SK-N-SH treated with all-trans-retinoic acid at 6 μM for 48 hours (cell line): Measurements from ENCODE around the gene HOXA13.

Source experiments
- ATAC-seq: fragments of 200-7000 bp; cut with Tn5 transposase; 3 replicates; pipeline ENCODE4 v1.9.1; 2020; ENCODE audit warnings: mild to moderate bottlenecking, moderate library complexity
- ARNTL ChIP-seq: fragments of 450-650 bp; formaldehyde crosslinking; IDR thresholded peaks from 2 replicates; pipeline ENCODE4 v1.5.0; 2020; ENCODE audit warnings: low read depth, mild to moderate bottlenecking, moderate library complexity, borderline replicate concordance
- BACH2 ChIP-seq: fragments of 250-450 bp; sonication (Bioruptor Pico); IDR thresholded peaks from 2 replicates; pipeline ENCODE4 v1.9.0; 2021; ENCODE audit warnings: mild to moderate bottlenecking, borderline replicate concordance
- CREB5 ChIP-seq: fragments of 250-450 bp; sonication (Bioruptor Pico); IDR thresholded peaks from 2 replicates; pipeline ENCODE4 v1.5.1; 2020; ENCODE audit warnings: low read depth, mild to moderate bottlenecking, moderate library complexity
- CSDC2 ChIP-seq: fragments of 250-450 bp; sonication (Bioruptor Pico); IDR thresholded peaks from 2 replicates; pipeline ENCODE4 v1.5.0; 2020; ENCODE audit warnings: mild to moderate bottlenecking, moderate library complexity
- CSRNP3 ChIP-seq: fragments of 250-450 bp; sonication (Bioruptor Pico); IDR thresholded peaks from 2 replicates; pipeline ENCODE4 v1.5.1; 2021; ENCODE audit warnings: mild to moderate bottlenecking, moderate library complexity
- ESRRG ChIP-seq: fragments of 250-450 bp; sonication (Bioruptor Pico); IDR thresholded peaks from 2 replicates; pipeline ENCODE4 v1.6.1; 2021; ENCODE audit warnings: mild to moderate bottlenecking
- GLIS3 ChIP-seq: fragments of 250-450 bp; sonication (Bioruptor Pico); IDR thresholded peaks from 2 replicates; pipeline ENCODE4 v1.5.0; 2020; ENCODE audit warnings: mild to moderate bottlenecking, moderate library complexity
- ISL1 ChIP-seq: fragments of 250-450 bp; sonication (Bioruptor Pico); IDR thresholded peaks from 2 replicates; pipeline ENCODE4 v2.1.2; 2022; ENCODE audit warnings: mild to moderate bottlenecking, moderate library complexity
- OSR1 ChIP-seq: fragments of 250-450 bp; sonication (Bioruptor Pico); IDR thresholded peaks from 2 replicates; pipeline ENCODE4 v1.8.0; 2022; ENCODE audit warnings: moderate library complexity, mild to moderate bottlenecking, inconsistent platforms
- POU6F1 ChIP-seq: fragments of 250-450 bp; sonication (Bioruptor Pico); IDR thresholded peaks from 2 replicates; pipeline ENCODE4 v1.8.0; 2021; ENCODE audit warnings: low read depth, mild to moderate bottlenecking, moderate library complexity, borderline replicate concordance
- PPARA ChIP-seq: fragments of 250-450 bp; sonication (Bioruptor Pico); IDR thresholded peaks from 2 replicates; pipeline ENCODE4 v1.5.0; 2020; ENCODE audit warnings: mild to moderate bottlenecking, borderline replicate concordance
- RARB ChIP-seq: fragments of 250-450 bp; sonication (Bioruptor Pico); IDR thresholded peaks from 2 replicates; pipeline ENCODE4 v1.8.0; 2021; ENCODE audit warnings: mild to moderate bottlenecking, moderate library complexity
- SNAI2 ChIP-seq: fragments of 250-450 bp; sonication (Bioruptor Pico); IDR thresholded peaks from 2 replicates; pipeline ENCODE4 v1.5.0; 2020; ENCODE audit warnings: mild to moderate bottlenecking, moderate library complexity
- TCF4 ChIP-seq: fragments of 250-450 bp; sonication (Bioruptor Pico); IDR thresholded peaks from 2 replicates; pipeline ENCODE4 v1.8.0; 2021; ENCODE audit warnings: mild to moderate bottlenecking, moderate library complexity, borderline replicate concordance
- TOX ChIP-seq: fragments of 250-450 bp; sonication (Bioruptor Pico); IDR thresholded peaks from 2 replicates; pipeline ENCODE4 v1.8.0; 2021; ENCODE audit warnings: mild to moderate bottlenecking, moderate library complexity, borderline replicate concordance
- ZC3H10 ChIP-seq: fragments of 250-450 bp; sonication (Bioruptor Pico); IDR thresholded peaks from 2 replicates; pipeline ENCODE4 v1.5.1; 2021; ENCODE audit warnings: mild to moderate bottlenecking, moderate library complexity
- ZFP3 ChIP-seq: fragments of 250-450 bp; sonication (Bioruptor Pico); IDR thresholded peaks from 2 replicates; pipeline ENCODE4 v1.5.0; 2020; ENCODE audit warnings: mild to moderate bottlenecking, moderate library complexity
- ZFP30 ChIP-seq: fragments of 450-650 bp; formaldehyde crosslinking; IDR thresholded peaks from 2 replicates; pipeline ENCODE4 v1.5.0; 2022; ENCODE audit warnings: mild to moderate bottlenecking, moderate library complexity
- ZNF565 ChIP-seq: fragments of 450-650 bp; formaldehyde crosslinking; conservative IDR thresholded peaks from 2 replicates; pipeline ENCODE4 v1.5.0; 2020; ENCODE audit warnings: low read depth, mild to moderate bottlenecking, moderate library complexity
- ZNF8 ChIP-seq: fragments of 450-650 bp; formaldehyde crosslinking; IDR thresholded peaks from 2 replicates; pipeline ENCODE4 v1.5.0; 2020; ENCODE audit warnings: mild to moderate bottlenecking, moderate library complexity
- TF ChIP-seq, protein P1 (sequence below): fragments of 250-450 bp; sonication (Bioruptor Pico); IDR thresholded peaks from 2 replicates; pipeline ENCODE4 v1.5.0; 2020; ENCODE audit warnings: mild to moderate bottlenecking, moderate library complexity
- TF ChIP-seq, protein P2 (sequence below): fragments of 250-450 bp; sonication (Bioruptor Pico); IDR thresholded peaks from 2 replicates; pipeline ENCODE4 v1.8.0; 2020; ENCODE audit warnings: mild to moderate bottlenecking, moderate library complexity, borderline replicate concordance

HOXA13 gene

GRCh38 chr7:27199849-27200760 is at the start of gene HOXA13:
Gene HOXA13, minus strand, starts transcription at chr7:27200091. Its CDS starts 14 bp downstream, at chr7:27200077.
- no peak; the same call in 2 of the 3 replicates for ATAC-seq
- TF ChIP-seq ZC3H10 (CRISPR knock-in tag) (no peak), PPARA (no peak), ESRRG (CRISPR knock-in tag) (no peak), TOX (CRISPR knock-in tag) (no peak), CREB5 (CRISPR knock-in tag) (no peak), ZNF8 (no peak), TCF4 (CRISPR knock-in tag) (no peak), OSR1 (no peak), BACH2 (CRISPR knock-in tag) (no peak), GLIS3 (no peak), ARNTL (CRISPR knock-in tag) (no peak), RARB (CRISPR knock-in tag) (no peak), CSDC2 (CRISPR knock-in tag) (no peak), CSRNP3 (CRISPR knock-in tag) (no peak), ZNF565 (CRISPR knock-in tag) (no peak), ZFP30 (no peak), ZFP3 (no peak)
- TF ChIP-seq, protein P1, sequence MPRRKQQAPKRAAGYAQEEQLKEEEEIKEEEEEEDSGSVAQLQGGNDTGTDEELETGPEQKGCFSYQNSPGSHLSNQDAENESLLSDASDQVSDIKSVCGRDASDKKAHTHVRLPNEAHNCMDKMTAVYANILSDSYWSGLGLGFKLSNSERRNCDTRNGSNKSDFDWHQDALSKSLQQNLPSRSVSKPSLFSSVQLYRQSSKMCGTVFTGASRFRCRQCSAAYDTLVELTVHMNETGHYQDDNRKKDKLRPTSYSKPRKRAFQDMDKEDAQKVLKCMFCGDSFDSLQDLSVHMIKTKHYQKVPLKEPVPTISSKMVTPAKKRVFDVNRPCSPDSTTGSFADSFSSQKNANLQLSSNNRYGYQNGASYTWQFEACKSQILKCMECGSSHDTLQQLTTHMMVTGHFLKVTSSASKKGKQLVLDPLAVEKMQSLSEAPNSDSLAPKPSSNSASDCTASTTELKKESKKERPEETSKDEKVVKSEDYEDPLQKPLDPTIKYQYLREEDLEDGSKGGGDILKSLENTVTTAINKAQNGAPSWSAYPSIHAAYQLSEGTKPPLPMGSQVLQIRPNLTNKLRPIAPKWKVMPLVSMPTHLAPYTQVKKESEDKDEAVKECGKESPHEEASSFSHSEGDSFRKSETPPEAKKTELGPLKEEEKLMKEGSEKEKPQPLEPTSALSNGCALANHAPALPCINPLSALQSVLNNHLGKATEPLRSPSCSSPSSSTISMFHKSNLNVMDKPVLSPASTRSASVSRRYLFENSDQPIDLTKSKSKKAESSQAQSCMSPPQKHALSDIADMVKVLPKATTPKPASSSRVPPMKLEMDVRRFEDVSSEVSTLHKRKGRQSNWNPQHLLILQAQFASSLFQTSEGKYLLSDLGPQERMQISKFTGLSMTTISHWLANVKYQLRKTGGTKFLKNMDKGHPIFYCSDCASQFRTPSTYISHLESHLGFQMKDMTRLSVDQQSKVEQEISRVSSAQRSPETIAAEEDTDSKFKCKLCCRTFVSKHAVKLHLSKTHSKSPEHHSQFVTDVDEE (CRISPR knock-in tag): no peak
- TF ChIP-seq, protein P2, sequence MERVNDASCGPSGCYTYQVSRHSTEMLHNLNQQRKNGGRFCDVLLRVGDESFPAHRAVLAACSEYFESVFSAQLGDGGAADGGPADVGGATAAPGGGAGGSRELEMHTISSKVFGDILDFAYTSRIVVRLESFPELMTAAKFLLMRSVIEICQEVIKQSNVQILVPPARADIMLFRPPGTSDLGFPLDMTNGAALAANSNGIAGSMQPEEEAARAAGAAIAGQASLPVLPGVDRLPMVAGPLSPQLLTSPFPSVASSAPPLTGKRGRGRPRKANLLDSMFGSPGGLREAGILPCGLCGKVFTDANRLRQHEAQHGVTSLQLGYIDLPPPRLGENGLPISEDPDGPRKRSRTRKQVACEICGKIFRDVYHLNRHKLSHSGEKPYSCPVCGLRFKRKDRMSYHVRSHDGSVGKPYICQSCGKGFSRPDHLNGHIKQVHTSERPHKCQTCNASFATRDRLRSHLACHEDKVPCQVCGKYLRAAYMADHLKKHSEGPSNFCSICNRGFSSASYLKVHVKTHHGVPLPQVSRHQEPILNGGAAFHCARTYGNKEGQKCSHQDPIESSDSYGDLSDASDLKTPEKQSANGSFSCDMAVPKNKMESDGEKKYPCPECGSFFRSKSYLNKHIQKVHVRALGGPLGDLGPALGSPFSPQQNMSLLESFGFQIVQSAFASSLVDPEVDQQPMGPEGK: no peak

DNA sequence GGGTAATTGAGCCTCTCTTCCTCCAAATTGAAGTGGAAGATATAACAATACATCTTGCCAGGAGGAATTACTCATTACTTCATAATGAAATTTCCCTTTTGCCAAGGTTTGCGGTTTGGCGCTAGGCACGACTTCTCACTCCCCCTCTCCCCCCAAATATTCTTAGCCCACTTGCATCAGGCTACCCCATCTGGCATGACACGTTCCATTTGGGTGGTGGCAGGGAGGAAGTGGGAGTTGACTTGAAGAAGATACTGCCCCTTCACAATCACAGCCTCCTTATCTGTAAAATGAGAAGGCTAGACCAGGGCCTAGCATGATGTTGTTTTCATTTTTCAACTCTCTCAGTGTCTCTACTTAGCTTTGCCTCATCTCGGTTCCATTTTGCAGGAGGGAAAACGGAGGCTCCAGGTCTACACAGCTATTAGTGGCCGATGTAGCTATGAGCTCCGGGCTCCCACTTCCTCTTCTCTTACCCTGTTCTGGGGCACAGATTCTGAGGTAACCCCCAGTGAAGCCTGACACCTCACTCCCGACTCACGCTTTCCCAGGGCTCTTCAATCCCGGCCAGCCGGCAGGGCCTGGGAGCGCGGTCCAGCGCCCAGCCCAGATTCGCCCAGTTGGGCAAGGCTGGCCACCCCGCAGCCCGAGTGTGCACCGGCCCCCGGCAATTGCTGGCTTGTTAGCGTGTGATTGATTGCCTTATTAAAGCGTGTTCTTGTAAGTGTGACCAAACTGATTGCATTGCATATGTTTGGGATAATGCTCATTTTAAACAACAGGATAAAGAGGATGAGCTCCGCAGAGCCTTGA is 49.2 kb upstream of the HOXA13 start:
- ATAC-seq: no peak
- TF ChIP-seq SNAI2 (CRISPR knock-in tag) (no peak), ZFP30 (no peak), CSRNP3 (CRISPR knock-in tag) (no peak), BACH2 (CRISPR knock-in tag) (no peak), CREB5 (CRISPR knock-in tag) (no peak), ISL1 (CRISPR knock-in tag) (no peak), POU6F1 (CRISPR knock-in tag) (no peak), ZNF565 (CRISPR knock-in tag) (no peak), ZC3H10 (CRISPR knock-in tag) (no peak), ARNTL (CRISPR knock-in tag) (no peak), PPARA (no peak), OSR1 (no peak)
- TF ChIP-seq, protein P1 (CRISPR knock-in tag): no peak
